ENCODE results near the gene HERC6. TPM values are rescaled to one million over a fixed set of nuclear protein-coding genes. Genes with fewer than 3 reads are reported as not detected.
A peak's percentile ranks its signal among the peaks of the same experiment; 100 is the strongest.

The HERC6 gene
- total and polyA plus RNA-seq, 4 donors: 7.1 to 14.0 (median 10.0) TPM

DNA sequence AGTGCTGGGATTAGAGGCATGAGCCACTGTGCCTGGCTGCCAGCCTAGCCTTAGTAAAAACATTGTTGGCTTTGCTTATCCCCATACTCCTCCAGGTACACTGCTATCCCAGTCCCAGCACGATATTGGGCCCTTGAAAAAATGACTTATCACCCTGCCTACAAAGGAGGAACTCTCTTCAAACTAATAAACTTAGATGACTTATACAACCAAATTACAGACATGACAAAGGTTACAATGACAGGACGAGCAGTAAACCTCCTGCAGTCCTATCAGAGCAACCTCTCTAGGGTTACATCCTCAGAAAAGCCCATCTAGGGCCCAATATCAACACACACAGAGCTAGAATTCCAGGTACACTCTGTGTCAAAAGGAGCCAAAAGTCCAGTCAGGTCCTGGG is 72.6 kb downstream of the HERC6 start:
- H3K9me3 ChIP-seq (ENCODE audit: control insufficient read depth, insufficient read depth, low read length): no peaks in the 10 kb centered on the region
- WGBS (ENCODE audit: insufficient coverage): 63% methylated on average over 2 of the region's 2 CpGs
- no peak overlapping the region for H3K27ac ChIP-seq (ENCODE audit: low read depth, low read length)
- no peak for DNase-seq (ENCODE audit: low read depth in 4 of 6, low spot score in 6 of 6)
- no peaks in the 10 kb centered on the region for H3K36me3 ChIP-seq (ENCODE audit: control insufficient read depth, insufficient read depth, low read length)
- H3K4me3 ChIP-seq (ENCODE audit: low read depth, low read length): no peak overlapping the region
- no peaks in the 10 kb centered on the region for H3K27me3 ChIP-seq (ENCODE audit: control insufficient read depth, insufficient read depth, low read length)
- H3K4me1 ChIP-seq (ENCODE audit: control insufficient read depth, insufficient read depth, low read length): no peaks in the 10 kb centered on the region

GRCh38 chr4:88452912-88453311 is 74.3 kb downstream of the HERC6 start:
- WGBS (ENCODE audit: insufficient coverage): 100% methylated on average over 1 of the region's 2 CpGs
- no peaks in the 10 kb centered on the region for H3K36me3 ChIP-seq (ENCODE audit: control insufficient read depth, insufficient read depth, low read length)
- DNase-seq (ENCODE audit: low read depth in 4 of 6, low spot score in 6 of 6): no peak
- H3K27me3 ChIP-seq (ENCODE audit: control insufficient read depth, insufficient read depth, low read length): peaks cover 12% of the 10 kb centered on the region
- peaks cover 11% of the 10 kb centered on the region for H3K4me1 ChIP-seq (ENCODE audit: control insufficient read depth, insufficient read depth, low read length)
- H3K9me3 ChIP-seq (ENCODE audit: control insufficient read depth, insufficient read depth, low read length): no peaks in the 10 kb centered on the region
- no peak overlapping the region for H3K4me3 ChIP-seq (ENCODE audit: low read depth, low read length)
- H3K27ac ChIP-seq (ENCODE audit: low read depth, low read length): no peak overlapping the region

- peaks cover 11% of the 10 kb centered on the region for H3K4me1 ChIP-seq (ENCODE audit: control insufficient read depth, insufficient read depth, low read length)
- peak; percentile 45 to 92 (median 68) for DNase-seq (ENCODE audit: low read depth in 4 of 6, low spot score in 6 of 6)
- under 1% methylated on average over 57 of the region's 57 CpGs for WGBS (ENCODE audit: insufficient coverage)
- H3K9me3 ChIP-seq (ENCODE audit: control insufficient read depth, insufficient read depth, low read length): no peaks in the 10 kb centered on the region
- peak within 1 kb of the TSS; percentile 58 for H3K4me3 ChIP-seq (ENCODE audit: low read depth, low read length)
- H3K36me3 ChIP-seq (ENCODE audit: control insufficient read depth, insufficient read depth, low read length): no peaks in the 10 kb centered on the region
- H3K27ac ChIP-seq (ENCODE audit: low read depth, low read length): no peak within 1 kb of the TSS
- H3K27me3 ChIP-seq (ENCODE audit: control insufficient read depth, insufficient read depth, low read length): peaks cover 18% of the 10 kb centered on the region
Measured at GRCh38 chr4:88456670-88457306, 78.1 kb downstream of the HERC6 start, which contains the start of gene HERC5. Gene HERC5 (plus strand): TSS chr4:88457119. CDS start chr4:88457270, 151 bp downstream.

- Histone ChIP-seq H3K27ac (ENCODE audit: low read depth, low read length) (no peak overlapping the region), H3K4me1 (ENCODE audit: control insufficient read depth, insufficient read depth, low read length) (peaks cover 11% of the 10 kb centered on the region)
- DNase-seq (ENCODE audit: low read depth in 4 of 6, low spot score in 6 of 6): peak in 4 of 6 donors; percentile 10 to 70 (median 24)
Measured at GRCh38 chr4:88457307-88458103, 78.9 kb downstream of the HERC6 start.

GRCh38 chr4:88458104-88458740 is 79.6 kb downstream of the HERC6 start:
- Histone ChIP-seq H3K27ac (ENCODE audit: low read depth, low read length) (no peak overlapping the region), H3K4me1 (ENCODE audit: control insufficient read depth, insufficient read depth, low read length) (peaks cover 11% of the 10 kb centered on the region)
- DNase-seq (ENCODE audit: low read depth in 4 of 6, low spot score in 6 of 6): peak in 1 of 6 donors; percentile 6

More at GRCh38 chr4:88457307-88458103, 78.9 kb downstream of the HERC6 start:
- Histone ChIP-seq H3K4me3 (ENCODE audit: low read depth, low read length) (peak overlapping the region; percentile 58), H3K36me3 (ENCODE audit: control insufficient read depth, insufficient read depth, low read length) (no peaks in the 10 kb centered on the region), H3K9me3 (ENCODE audit: control insufficient read depth, insufficient read depth, low read length) (no peaks in the 10 kb centered on the region), H3K27me3 (ENCODE audit: control insufficient read depth, insufficient read depth, low read length) (peaks cover 18% of the 10 kb centered on the region)
- 3% methylated on average over 70 of the region's 75 CpGs for WGBS (ENCODE audit: insufficient coverage)

DNA sequence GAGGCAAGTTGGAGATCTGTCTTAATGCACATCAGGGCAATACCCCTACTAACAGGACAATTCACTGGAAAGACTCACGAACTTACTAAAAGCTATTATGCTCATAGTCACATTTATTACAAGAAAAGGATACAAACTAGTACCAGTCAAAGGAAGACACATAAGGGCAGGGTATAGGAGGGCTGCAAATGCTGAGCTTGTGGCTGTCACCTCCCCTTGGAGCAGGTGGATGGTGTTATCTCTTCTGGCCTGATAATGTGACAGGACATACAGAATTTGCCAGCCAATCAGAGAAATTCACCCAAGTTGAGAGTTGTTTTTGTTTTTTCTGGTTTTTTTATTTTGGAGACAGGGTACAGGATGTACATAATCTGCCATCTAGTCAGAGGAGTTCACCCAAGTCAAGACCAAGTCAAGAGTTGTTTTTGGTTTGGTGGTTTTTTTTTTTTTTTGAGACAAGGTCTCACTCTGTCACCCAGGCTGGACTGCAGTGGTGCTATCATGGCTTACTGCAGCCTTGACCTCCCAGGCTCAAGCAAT is 87.1 kb downstream of the HERC6 start:
- Histone ChIP-seq H3K27me3 (ENCODE audit: control insufficient read depth, insufficient read depth, low read length) (no peaks in the 10 kb centered on the region), H3K36me3 (ENCODE audit: control insufficient read depth, insufficient read depth, low read length) (no peaks in the 10 kb centered on the region), H3K27ac (ENCODE audit: low read depth, low read length) (no peak overlapping the region), H3K9me3 (ENCODE audit: control insufficient read depth, insufficient read depth, low read length) (no peaks in the 10 kb centered on the region), H3K4me3 (ENCODE audit: low read depth, low read length) (no peak overlapping the region), H3K4me1 (ENCODE audit: control insufficient read depth, insufficient read depth, low read length) (no peaks in the 10 kb centered on the region)
- no CpG with 5 or more reads among the region's 1 CpG for WGBS (ENCODE audit: insufficient coverage)
- DNase-seq (ENCODE audit: low read depth in 4 of 6, low spot score in 6 of 6): no peak

More at GRCh38 chr4:88458104-88458740, 79.6 kb downstream of the HERC6 start:
- H3K36me3 ChIP-seq (ENCODE audit: control insufficient read depth, insufficient read depth, low read length): no peaks in the 10 kb centered on the region
- H3K27me3 ChIP-seq (ENCODE audit: control insufficient read depth, insufficient read depth, low read length): peaks cover 18% of the 10 kb centered on the region
- H3K9me3 ChIP-seq (ENCODE audit: control insufficient read depth, insufficient read depth, low read length): no peaks in the 10 kb centered on the region
- WGBS (ENCODE audit: insufficient coverage): 20% methylated on average over 1 of the region's 7 CpGs
- H3K4me3 ChIP-seq (ENCODE audit: low read depth, low read length): peak overlapping the region; percentile 58

GRCh38 chr4:88467392-88467791 is 88.7 kb downstream of the HERC6 start:
- H3K27ac ChIP-seq (ENCODE audit: low read depth, low read length): no peak overlapping the region
- H3K9me3 ChIP-seq (ENCODE audit: control insufficient read depth, insufficient read depth, low read length): no peaks in the 10 kb centered on the region
- no peaks in the 10 kb centered on the region for H3K36me3 ChIP-seq (ENCODE audit: control insufficient read depth, insufficient read depth, low read length)
- no peaks in the 10 kb centered on the region for H3K27me3 ChIP-seq (ENCODE audit: control insufficient read depth, insufficient read depth, low read length)
- WGBS (ENCODE audit: insufficient coverage): 62% methylated on average over 2 of the region's 2 CpGs
- no peak for DNase-seq (ENCODE audit: low read depth in 4 of 6, low spot score in 6 of 6)
- no peak overlapping the region for H3K4me3 ChIP-seq (ENCODE audit: low read depth, low read length)
- H3K4me1 ChIP-seq (ENCODE audit: control insufficient read depth, insufficient read depth, low read length): no peaks in the 10 kb centered on the region

DNA sequence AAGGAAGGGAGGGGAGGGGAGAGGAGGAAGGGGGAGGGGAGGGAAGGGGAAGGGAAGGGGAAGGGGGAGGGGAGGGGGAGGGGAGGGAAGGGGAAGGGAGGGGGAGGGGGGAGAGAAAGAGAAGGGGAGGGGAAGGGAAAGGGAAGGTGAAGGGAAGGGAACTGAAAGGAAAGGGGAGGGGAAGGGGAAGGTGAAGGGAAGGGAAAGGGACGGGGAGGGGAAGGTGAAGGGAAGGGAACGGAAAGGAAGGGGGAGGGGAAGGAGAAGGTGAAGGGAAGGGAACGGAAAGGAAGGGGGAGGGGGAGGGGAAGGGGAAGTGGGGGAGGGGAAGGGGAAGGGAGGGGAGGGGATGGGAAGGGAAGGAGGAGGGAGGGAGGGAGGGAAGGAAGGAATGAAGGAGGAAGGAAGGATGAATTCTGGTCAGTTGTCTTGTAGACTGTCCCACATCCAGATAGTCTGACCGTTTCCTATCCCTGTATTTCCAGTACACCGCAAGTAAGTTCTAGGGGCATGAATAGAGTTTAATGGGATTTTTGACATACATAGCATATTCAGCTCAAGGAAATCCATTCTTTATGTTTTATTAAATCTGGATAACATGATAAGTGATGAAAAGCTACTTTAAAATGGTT is 98.7 kb downstream of the HERC6 start:
- no peaks in the 10 kb centered on the region for H3K27me3 ChIP-seq (ENCODE audit: control insufficient read depth, insufficient read depth, low read length)
- H3K9me3 ChIP-seq (ENCODE audit: control insufficient read depth, insufficient read depth, low read length): no peaks in the 10 kb centered on the region
- DNase-seq (ENCODE audit: low read depth in 4 of 6, low spot score in 6 of 6): no peak
- no peaks in the 10 kb centered on the region for H3K4me1 ChIP-seq (ENCODE audit: control insufficient read depth, insufficient read depth, low read length)
- no peak overlapping the region for H3K27ac ChIP-seq (ENCODE audit: low read depth, low read length)
- no peaks in the 10 kb centered on the region for H3K36me3 ChIP-seq (ENCODE audit: control insufficient read depth, insufficient read depth, low read length)
- no peak overlapping the region for H3K4me3 ChIP-seq (ENCODE audit: low read depth, low read length)
- no CpG with 5 or more reads among the region's 5 CpGs for WGBS (ENCODE audit: insufficient coverage)

GRCh38 chr4:88478247-88478646 is 99.6 kb downstream of the HERC6 start:
- WGBS (ENCODE audit: insufficient coverage): no CpG with 5 or more reads among the region's 2 CpGs
- Histone ChIP-seq H3K36me3 (ENCODE audit: control insufficient read depth, insufficient read depth, low read length) (no peaks in the 10 kb centered on the region), H3K27ac (ENCODE audit: low read depth, low read length) (no peak overlapping the region), H3K4me3 (ENCODE audit: low read depth, low read length) (no peak overlapping the region), H3K9me3 (ENCODE audit: control insufficient read depth, insufficient read depth, low read length) (no peaks in the 10 kb centered on the region), H3K4me1 (ENCODE audit: control insufficient read depth, insufficient read depth, low read length) (no peaks in the 10 kb centered on the region), H3K27me3 (ENCODE audit: control insufficient read depth, insufficient read depth, low read length) (no peaks in the 10 kb centered on the region)
- DNase-seq (ENCODE audit: low read depth in 4 of 6, low spot score in 6 of 6): no peak

Data from spinal cord (tissue), 10 donors.